Breast epithelium (tissue), 3 donors: ENCODE results near the gene CPA1.

Experiments used
- POLR2A ChIP-seq: fragments of 450-650 bp; IDR thresholded peaks from one replicate; pipeline ENCODE4 v1.6.1; 2016; ENCODE audit warnings: antibody characterized with exemption, mild to moderate bottlenecking, moderate library complexity
- TF ChIP-seq, protein P1 (sequence below), 3 donors: fragments of 450-650 bp; IDR thresholded peaks; one replicate each; pipeline ENCODE4 v1.5.1; 2016 to 2017; ENCODE audit warnings: antibody characterized with exemption in 3 of 3, mild to moderate bottlenecking in 3 of 3, moderate library complexity in 3 of 3

DNA sequence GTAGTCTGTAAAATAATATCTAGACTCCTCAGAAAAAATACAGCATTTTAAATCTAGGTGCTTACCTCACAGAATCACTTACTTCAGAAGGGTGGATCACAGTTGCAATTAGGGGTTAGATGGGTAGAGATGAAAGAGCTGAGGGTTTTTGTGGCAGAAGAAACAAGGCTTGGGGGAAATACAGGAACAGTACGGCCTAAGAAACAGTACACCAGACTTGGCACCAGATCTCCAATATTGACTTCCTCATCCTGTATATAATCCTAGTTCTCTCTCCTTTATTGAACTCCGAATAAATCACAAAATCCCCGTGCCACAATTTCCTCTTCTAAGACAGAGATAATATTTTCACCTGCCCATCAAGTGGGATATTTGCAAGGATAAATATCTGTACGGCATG is 46.3 kb downstream of the CPA1 start:
- TF ChIP-seq POLR2A: no peak
- TF ChIP-seq, protein P1, sequence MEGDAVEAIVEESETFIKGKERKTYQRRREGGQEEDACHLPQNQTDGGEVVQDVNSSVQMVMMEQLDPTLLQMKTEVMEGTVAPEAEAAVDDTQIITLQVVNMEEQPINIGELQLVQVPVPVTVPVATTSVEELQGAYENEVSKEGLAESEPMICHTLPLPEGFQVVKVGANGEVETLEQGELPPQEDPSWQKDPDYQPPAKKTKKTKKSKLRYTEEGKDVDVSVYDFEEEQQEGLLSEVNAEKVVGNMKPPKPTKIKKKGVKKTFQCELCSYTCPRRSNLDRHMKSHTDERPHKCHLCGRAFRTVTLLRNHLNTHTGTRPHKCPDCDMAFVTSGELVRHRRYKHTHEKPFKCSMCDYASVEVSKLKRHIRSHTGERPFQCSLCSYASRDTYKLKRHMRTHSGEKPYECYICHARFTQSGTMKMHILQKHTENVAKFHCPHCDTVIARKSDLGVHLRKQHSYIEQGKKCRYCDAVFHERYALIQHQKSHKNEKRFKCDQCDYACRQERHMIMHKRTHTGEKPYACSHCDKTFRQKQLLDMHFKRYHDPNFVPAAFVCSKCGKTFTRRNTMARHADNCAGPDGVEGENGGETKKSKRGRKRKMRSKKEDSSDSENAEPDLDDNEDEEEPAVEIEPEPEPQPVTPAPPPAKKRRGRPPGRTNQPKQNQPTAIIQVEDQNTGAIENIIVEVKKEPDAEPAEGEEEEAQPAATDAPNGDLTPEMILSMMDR (IDR thresholded peaks at IDR 0.05): no peak
